Psoas muscle (tissue), 8 donors: Measurements from ENCODE around the gene SCN9A. TPM values are rescaled to one million over a fixed set of nuclear protein-coding genes. Genes with fewer than 3 reads are reported as not detected.

Source experiments
- ATAC-seq, 4 donors: fragments of 200-7000 bp; cut with Tn5 transposase; one replicate each; pipeline ENCODE4 v1.9.1; 2020; ENCODE audit warnings: moderate library complexity in 3 of 4, mild to moderate bottlenecking in 2 of 4
- DNase-seq, 2 donors: peaks; one replicate each; pipeline ENCODE4 v3.0.0-alpha.2; 2020
- H3K27ac ChIP-seq: fragments of 200-600 bp; one replicate; pipeline ENCODE4 v1.8.0; 2022
- H3K27me3 ChIP-seq, 3 donors: fragments of 200-600 bp in 1 of 3; one replicate each; pipeline versions ENCODE4 v1.6.1 to v1.8.0; 2013 to 2022; ENCODE audit warnings: low read length in 2 of 3, mild to moderate bottlenecking in 2 of 3, moderate library complexity in 1 of 3; ENCODE audit not compliant: insufficient read depth in 3 of 3
- H3K36me3 ChIP-seq, 2 donors: fragments of 200-600 bp in 1 of 2; one replicate each; pipeline versions ENCODE4 v1.6.1 to v1.8.0; 2013 to 2022; ENCODE audit warnings: low read depth in 1 of 2, mild to moderate bottlenecking in 1 of 2, moderate library complexity in 1 of 2; ENCODE audit not compliant: insufficient read depth in 1 of 2
- H3K4me1 ChIP-seq: fragments of 200-600 bp; one replicate; pipeline ENCODE4 v1.8.0; 2022
- H3K4me3 ChIP-seq: fragments of 200-600 bp; one replicate; pipeline ENCODE4 v1.8.0; 2022; ENCODE audit warnings: mild to moderate bottlenecking
- H3K9me3 ChIP-seq: fragments of 200-600 bp; one replicate; pipeline ENCODE4 v1.8.0; 2022
- CTCF ChIP-seq: fragments of 200-600 bp; IDR thresholded peaks from one replicate; pipeline ENCODE4 v1.8.0; 2022; ENCODE audit warnings: antibody characterized with exemption
- WGBS, 3 donors: extraction: QIAGEN DNeasy Blood & Tissue Kit; methylation state at CpG; one replicate each; pipeline versions ENCODE4 v1.1.6 to v1.1.7; 2013; 5-methylcytosine and 5-hydroxymethylcytosine counted together
- intact Hi-C, 2 donors: fragments of 100-400 bp; cut with DNase I; formaldehyde crosslinking; loops; one replicate each; pipeline versions ENCODE4 v1.11.0 to v1.14.2; 2022
- polyA plus RNA-seq, 3 donors: library from polyadenylated mRNA; stranded (reverse); fragments of 200-250 nt; gene quantifications; one replicate each; pipeline ENCODE4 v1.2.3, GENCODE V29; 2013
- total RNA-seq, 4 donors: library from RNA; stranded (reverse); fragmentation: NEBNext Ultra II Directional in 2 of 4; extraction: Animal tissue kit (Norgen Biotek cat#: 25700) in 2 of 4; gene quantifications; one replicate each; pipeline versions ENCODE4 v1.2.1 to v1.2.4, GENCODE V29; 2021 to 2023
- donor health status: healthy with polysubstance abuse.
- donor health status: DM: no; HTN: no; CAD: no; lungs with moderate emphysema.
- donor health status: Bipolar disorder and iron deficiency.
- donor health status: healthy.
- donor health status: DM: yes; HTN: yes; CAD: no.
- donor health status: DM: no; HTN: no; CAD: no.
- donor health status: DM: no; HTN: no; CAD: no.
- donor health status: DM: yes; HTN: yes; CAD: no.

The SCN9A gene
- total and polyA plus RNA-seq, 7 donors: 0.06 to 1.1 (median 0.34) TPM

- Histone ChIP-seq H3K27me3 (no peaks in the 10 kb centered on the region), H3K9me3 (no peaks in the 10 kb centered on the region), H3K27ac (no peak overlapping the region), H3K4me1 (no peaks in the 10 kb centered on the region), H3K36me3 (no peaks in the 10 kb centered on the region), H3K4me3 (no peak overlapping the region)
- no peak for ATAC-seq
- 90 to 96% (median 94%) methylated on average over 9 of the region's 9 CpGs for WGBS, 3 donors
- intact Hi-C loops: no loop called here
- TF ChIP-seq CTCF: no peak
- DNase-seq: no peak
Observed at GRCh38 chr2:166284359-166284758, 91.4 kb downstream of the SCN9A start.

- intact Hi-C loops: no loop called here
- Histone ChIP-seq H3K36me3 (no peaks in the 10 kb centered on the region), H3K27me3 (no peaks in the 10 kb centered on the region), H3K4me1 (no peaks in the 10 kb centered on the region), H3K4me3 (no peak overlapping the region), H3K27ac (no peak overlapping the region), H3K9me3 (no peaks in the 10 kb centered on the region)
- no peak for TF ChIP-seq CTCF
- ATAC-seq (no peak), DNase-seq (no peak)
Observed at GRCh38 chr2:166282154-166282553, 93.6 kb downstream of the SCN9A start.

GRCh38 chr2:166278856-166279255 lies 96.9 kb downstream of the SCN9A start:
- Histone ChIP-seq H3K9me3 (no peaks in the 10 kb centered on the region), H3K27ac (no peak overlapping the region), H3K4me3 (no peak overlapping the region), H3K27me3 (no peaks in the 10 kb centered on the region), H3K36me3 (no peaks in the 10 kb centered on the region), H3K4me1 (no peaks in the 10 kb centered on the region)
- no peak for TF ChIP-seq CTCF
- ATAC-seq (no peak), DNase-seq (no peak)
- intact Hi-C loops: no loop called here
- WGBS, 3 donors: 41 to 46% (median 42%) methylated on average over 4 of the region's 4 CpGs

DNA sequence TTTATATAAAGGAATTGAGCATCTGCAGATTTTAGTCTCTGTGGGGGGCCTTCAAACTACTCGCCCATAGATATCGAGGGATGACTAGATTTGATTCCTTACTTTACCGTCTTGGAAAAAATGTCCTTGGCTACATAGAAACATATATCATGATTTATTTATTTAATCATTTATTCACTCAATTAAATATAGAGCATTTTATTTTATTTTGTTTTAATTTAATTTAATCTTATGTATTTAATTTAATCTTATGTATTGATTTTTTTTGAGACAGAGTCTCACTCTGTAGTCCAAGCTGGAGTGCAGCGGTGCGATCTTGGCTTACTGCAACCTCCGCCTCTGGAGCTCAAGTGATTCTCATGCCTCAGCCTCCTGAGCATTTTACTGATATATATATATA lies 105.4 kb downstream of the SCN9A start:
- Histone ChIP-seq H3K4me3 (no peak overlapping the region), H3K27me3 (no peaks in the 10 kb centered on the region), H3K36me3 (no peaks in the 10 kb centered on the region), H3K27ac (no peak overlapping the region), H3K9me3 (no peaks in the 10 kb centered on the region), H3K4me1 (no peaks in the 10 kb centered on the region)
- WGBS, 3 donors: 91 to 97% (median 91%) methylated on average over 6 of the region's 6 CpGs
- intact Hi-C loops: no loop called here
- TF ChIP-seq CTCF: no peak
- ATAC-seq (no peak), DNase-seq (no peak)

- H3K4me1 ChIP-seq: no peaks in the 10 kb centered on the region
- ATAC-seq (no peak), DNase-seq (no peak)
- intact Hi-C loops: no loop called here
- no peaks in the 10 kb centered on the region for H3K27me3 ChIP-seq
- no peaks in the 10 kb centered on the region for H3K9me3 ChIP-seq
- H3K27ac ChIP-seq: no peak overlapping the region
- TF ChIP-seq CTCF: no peak
- H3K4me3 ChIP-seq: no peak overlapping the region
- H3K36me3 ChIP-seq: no peaks in the 10 kb centered on the region
Observed at GRCh38 chr2:166269322-166269721, 106.4 kb downstream of the SCN9A start.
